Smooth muscle cell of the brain vasculature (primary cell): ENCODE results near the gene RPL32.
"Not testable (repeated sequence)": the region's sequence is repeated elsewhere in the genome, so short reads cannot be mapped to it uniquely, and the experiment has no call there.

Source experiments
- DNase-seq: peaks from one replicate; pipeline ENCODE4 v3.0.0-alpha.2; 2012; ENCODE audit warnings: low read depth, low spot score

The RPL32 gene

DNA sequence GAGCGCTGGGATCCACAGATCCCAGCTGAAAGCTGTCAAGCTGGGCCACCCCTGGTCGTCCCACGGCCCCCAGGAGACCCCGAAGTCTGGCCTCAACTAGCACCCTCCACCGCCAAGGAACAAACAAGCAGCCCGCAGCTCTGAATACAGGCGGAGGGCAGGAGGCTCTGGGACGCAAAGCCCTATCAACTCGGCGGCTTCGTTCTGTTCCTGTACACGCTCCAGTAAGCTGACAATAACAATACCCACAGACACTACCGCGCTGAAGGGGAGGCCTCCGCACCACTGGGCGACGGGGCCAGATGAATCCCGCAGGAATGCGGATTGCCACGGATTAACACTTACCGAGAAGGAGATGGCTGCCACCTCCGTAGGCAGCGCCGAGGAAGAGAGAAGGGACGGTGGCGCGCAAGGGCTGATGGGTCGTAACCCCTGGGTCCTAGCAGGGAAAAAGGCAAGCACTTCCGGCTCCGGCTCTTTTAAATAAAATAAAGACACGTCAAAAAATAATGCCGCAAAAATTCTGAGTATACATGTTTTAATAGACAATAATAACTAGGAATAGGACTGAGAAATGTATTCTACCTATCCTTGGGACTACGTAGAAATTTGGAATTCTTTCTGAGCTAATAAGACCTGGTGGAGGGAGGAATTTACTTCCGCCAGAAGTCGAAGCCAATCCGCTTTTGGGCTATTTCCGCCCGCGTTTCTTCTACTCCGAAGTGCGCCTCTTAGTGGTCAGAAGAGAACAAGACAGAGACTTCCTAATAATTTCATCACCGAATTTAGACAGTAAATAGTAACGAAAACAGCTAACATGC, at the start of gene RPL32:
RPL32 (minus strand) TSS at position 417 of the 821 bp plus-strand sequence. CDS start 1,328 bp downstream, outside the sequence.
- DNase-seq: peak; percentile 93

GRCh38 chr3:12890610-12891390, 49.4 kb upstream of the RPL32 start:
- DNase-seq: no peak

GRCh38 chr3:12886736-12887135, 45.4 kb upstream of the RPL32 start:
- DNase-seq: no peak

- no peak for DNase-seq
These were observed 44.8 kb upstream of the RPL32 start for GRCh38 chr3:12886106-12886679.

- DNase-seq: no peak
These were observed 44.2 kb upstream of the RPL32 start for GRCh38 chr3:12885583-12885930.

DNA sequence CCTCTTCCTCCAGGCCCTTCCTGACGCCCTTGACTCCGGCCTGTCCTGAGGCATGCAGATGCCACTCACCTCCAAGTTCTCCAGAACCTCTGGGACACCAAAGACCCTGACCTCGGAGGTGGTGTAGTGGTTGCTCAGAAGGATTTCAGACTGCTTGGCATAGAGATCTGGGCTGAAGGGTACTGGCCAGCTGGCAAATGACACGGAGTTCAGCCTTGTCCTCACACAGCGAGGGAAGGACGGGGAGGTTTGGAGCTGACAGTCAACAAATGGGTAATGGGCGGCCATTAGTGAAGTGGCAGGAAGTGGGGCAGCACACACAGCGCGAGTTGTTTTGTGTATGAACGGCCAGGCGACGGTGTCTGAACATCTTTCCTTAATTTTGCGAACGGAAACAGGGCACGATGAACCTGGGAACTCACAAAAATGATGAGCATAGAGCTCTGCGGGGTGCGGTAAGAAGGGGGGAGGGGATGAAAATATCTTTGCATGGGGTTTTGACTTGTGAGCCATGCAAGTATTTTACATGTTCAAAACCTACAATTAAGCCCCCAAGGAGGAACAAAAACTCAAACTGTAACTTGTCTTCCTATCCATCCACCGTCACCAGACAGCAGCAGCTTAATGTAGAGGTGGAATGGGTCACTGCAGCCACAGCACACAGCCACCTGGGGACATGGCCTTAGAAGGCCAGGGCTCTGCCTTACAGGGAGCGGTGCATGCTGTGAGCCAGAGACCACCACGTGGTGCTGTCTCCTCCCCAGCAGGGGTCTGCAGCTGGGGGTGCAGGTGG, 43.6 kb upstream of the RPL32 start:
- no peak for DNase-seq

GRCh38 chr3:12884186-12884680, 42.9 kb upstream of the RPL32 start:
- no peak for DNase-seq

DNA sequence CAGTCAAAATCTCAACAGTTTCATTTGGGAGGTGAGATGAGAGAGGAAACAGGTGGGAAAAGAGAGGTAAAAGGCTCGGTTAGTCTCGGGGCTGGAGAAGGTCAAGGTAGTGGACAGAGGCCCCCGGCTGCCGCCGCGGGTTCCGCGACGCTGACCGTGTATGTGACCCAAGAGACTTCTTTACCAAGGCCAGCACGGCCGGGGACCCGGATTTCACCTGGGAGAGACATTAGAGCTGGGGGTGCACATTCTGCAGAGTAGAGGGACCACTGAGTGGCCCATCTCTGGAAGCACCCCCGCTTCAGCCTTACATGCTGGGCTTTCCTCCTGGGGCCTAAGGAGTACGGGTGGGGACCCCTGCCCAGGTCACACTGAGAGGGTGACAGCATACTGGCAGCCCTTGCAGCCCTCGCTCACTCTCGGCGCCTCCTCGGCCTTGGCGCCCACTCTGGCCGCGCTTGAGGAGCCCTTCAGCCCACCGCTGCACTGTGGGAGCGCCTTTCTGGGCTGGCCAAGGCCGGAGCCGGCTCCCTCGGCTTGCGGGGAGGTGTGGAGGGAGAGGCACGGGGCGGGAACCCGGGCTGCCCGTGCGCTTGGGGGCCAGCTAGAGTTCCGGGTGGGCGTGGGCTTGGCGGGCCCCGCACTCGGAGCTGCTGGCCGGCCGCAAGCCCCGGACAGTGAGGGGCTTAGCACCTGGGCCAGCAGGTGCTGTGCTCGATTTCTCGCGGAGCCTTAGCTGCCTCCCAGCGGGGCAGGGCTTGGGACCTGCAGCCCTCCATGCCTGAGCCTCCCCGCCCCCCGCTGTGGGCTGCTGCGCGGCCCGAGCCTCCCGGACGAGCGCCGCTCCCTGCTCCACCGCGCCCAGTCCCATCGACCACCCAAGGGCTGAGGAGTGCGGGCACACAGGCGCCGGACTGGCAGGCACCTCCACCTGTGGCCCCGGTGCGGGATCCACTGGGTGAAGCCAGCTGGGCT, 41.3 kb upstream of the RPL32 start:
- DNase-seq: no peak

DNA sequence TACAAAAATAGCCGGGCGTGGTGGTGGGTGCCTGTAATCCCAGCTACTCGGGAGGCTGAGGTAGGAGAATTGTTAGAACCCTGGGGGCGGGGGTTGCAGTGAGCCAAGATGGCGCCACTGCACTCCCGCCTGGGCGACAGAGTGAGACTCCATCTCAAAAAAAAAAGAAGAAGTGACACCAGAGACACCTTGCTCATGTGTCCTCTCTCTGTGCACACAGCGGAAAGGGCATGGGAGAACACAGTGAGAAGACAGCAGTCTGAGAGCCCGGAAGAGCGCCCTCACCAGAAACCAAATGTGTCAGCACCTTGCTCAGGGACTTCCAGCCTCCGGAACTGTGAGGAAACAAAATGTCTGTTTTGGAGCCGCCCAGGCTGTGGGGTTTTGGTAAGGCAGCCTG, 40.5 kb upstream of the RPL32 start:
- DNase-seq: not testable (repeated sequence)

GRCh38 chr3:12879191-12879815, 37.9 kb upstream of the RPL32 start:
- no peak for DNase-seq

- DNase-seq: not testable (repeated sequence)
These were observed 37.4 kb upstream of the RPL32 start for GRCh38 chr3:12878758-12879157.

- no peak for DNase-seq
These were observed 36.8 kb upstream of the RPL32 start for GRCh38 chr3:12878141-12878574.

DNA sequence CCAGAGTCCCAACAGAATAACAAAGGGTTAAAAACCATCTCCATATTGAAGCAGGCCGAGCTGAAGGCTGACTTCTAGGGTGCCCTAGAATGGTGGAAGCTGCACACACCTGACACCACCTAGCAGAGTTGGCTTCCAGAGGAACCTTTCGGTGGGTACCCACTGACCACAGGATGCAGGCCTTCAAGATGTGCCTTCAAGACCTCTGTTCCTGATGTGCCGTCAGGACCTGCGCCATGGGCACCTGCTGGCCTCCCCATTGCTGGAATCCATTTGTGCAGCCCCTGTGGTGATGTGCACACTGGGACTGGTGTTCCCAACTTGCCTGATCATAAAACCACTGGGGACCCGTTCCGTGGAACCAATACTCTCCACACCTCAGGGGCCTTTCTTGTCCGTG, 35.7 kb upstream of the RPL32 start:
- DNase-seq: no peak

- DNase-seq: no peak
These were observed 34.8 kb upstream of the RPL32 start for GRCh38 chr3:12875857-12876836.

GRCh38 chr3:12871404-12871983, 30.1 kb upstream of the RPL32 start:
- no peak for DNase-seq

- DNase-seq: no peak
These were observed 29.6 kb upstream of the RPL32 start for GRCh38 chr3:12870942-12871341.

DNA sequence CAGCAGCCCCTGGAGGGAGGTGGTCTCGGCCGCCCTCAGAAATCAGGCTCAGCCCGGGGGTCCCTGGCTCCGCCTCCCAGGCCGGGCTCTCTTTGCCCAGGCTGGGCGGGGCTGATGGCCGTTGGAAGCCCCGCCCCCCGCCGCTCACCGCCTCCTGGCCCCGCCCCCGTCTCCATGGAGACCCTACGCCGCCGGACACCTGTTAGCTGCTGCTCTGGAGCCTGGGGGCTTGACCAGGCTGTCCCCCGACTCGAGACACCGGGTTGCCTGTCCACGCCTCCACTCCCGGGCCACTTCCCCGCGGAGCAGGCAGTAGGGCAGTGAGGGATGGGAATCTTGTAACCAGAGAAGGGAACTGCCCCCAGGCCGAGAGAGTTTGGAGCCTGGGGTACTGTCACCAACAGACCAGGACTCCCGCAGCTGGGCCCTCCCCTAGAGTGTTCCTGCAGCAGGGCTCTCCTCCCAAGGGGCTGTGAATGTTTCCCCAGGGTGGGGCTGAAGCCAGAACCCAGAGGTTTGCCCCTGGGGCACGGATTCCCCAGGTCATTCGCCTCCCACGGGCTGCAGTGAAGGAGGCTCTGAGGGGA, 27.8 kb upstream of the RPL32 start:
- DNase-seq: no peak
